ENCODE data around the gene ENPEP. TPM values are rescaled to one million over a fixed set of nuclear protein-coding genes. Genes with fewer than 3 reads are reported as not detected.

Gene ENPEP
- total and polyA plus RNA-seq, 4 donors = 4.5 to 41.5 (median 25.5) TPM

GRCh38 chr4:110610940-110611831, 135.2 kb downstream of the ENPEP start:
- Histone ChIP-seq H3K9ac (ENCODE audit: low read depth in 1 of 2, low read length in 2 of 2) (no peak overlapping the region), H3K27ac (ENCODE audit: low read depth in 1 of 2, low read length in 2 of 2) (no peak overlapping the region), H3K4me1 (ENCODE audit: control insufficient read depth in 4 of 4, insufficient read depth in 4 of 4, low read length in 3 of 4) (peaks cover 2 to 19% (median 9%) of the 10 kb centered on the region in 4 donors), H3K27me3 (ENCODE audit: control insufficient read depth in 4 of 4, insufficient read depth in 4 of 4, low read length in 3 of 4) (peaks cover 0 to 38% (median 22%) of the 10 kb centered on the region in 4 donors), H3K36me3 (ENCODE audit: control insufficient read depth in 4 of 4, insufficient read depth in 3 of 4, low read depth in 1 of 4, low read length in 3 of 4) (no peaks in the 10 kb centered on the region), H3K9me3 (ENCODE audit: control insufficient read depth in 4 of 4, low read length in 3 of 4) (no peaks in the 10 kb centered on the region), H3K4me3 (ENCODE audit: low read depth in 1 of 3, low read length in 3 of 3) (no peak overlapping the region)
- 6% methylated on average over 54 of the region's 54 CpGs for WGBS
- TF ChIP-seq RXRA (IDR thresholded peaks at IDR 0.05) (no peak), YY1 (IDR thresholded peaks at IDR 0.05) (no peak), NR2F2 (IDR thresholded peaks at IDR 0.05) (no peak)
- DNase-seq (ENCODE audit: low spot score) = no peak

- no peak for TF ChIP-seq TAF1 (conservative IDR thresholded peaks at IDR 0.05)
- TF ChIP-seq ATF3 (IDR thresholded peaks at IDR 0.05) = no peak
- TF ChIP-seq ZBTB33 (IDR thresholded peaks at IDR 0.05) = no peak
- TF ChIP-seq RXRA (IDR thresholded peaks at IDR 0.05) = no peak
- no peak for TF ChIP-seq YY1 (IDR thresholded peaks at IDR 0.05)
- TF ChIP-seq HNF4G (IDR thresholded peaks at IDR 0.05) = no peak
- no peak for TF ChIP-seq RAD21 (IDR thresholded peaks at IDR 0.05)
- TF ChIP-seq MAX (IDR thresholded peaks at IDR 0.05) = no peak
- TF ChIP-seq GABPA (IDR thresholded peaks at IDR 0.05 in 1 of 2, conservative IDR thresholded peaks at IDR 0.05 in 1 of 2) = no peak
- Histone ChIP-seq H3K27me3 (ENCODE audit: control insufficient read depth in 4 of 4, insufficient read depth in 4 of 4, low read length in 3 of 4) (peaks cover 0 to 45% (median 22%) of the 10 kb centered on the region in 4 donors), H3K36me3 (ENCODE audit: control insufficient read depth in 4 of 4, insufficient read depth in 3 of 4, low read depth in 1 of 4, low read length in 3 of 4) (no peaks in the 10 kb centered on the region), H3K9me3 (ENCODE audit: control insufficient read depth in 4 of 4, low read length in 3 of 4) (no peaks in the 10 kb centered on the region), H3K4me1 (ENCODE audit: control insufficient read depth in 4 of 4, insufficient read depth in 4 of 4, low read length in 3 of 4) (peaks cover 2 to 19% (median 9%) of the 10 kb centered on the region in 4 donors), H3K4me3 (ENCODE audit: low read depth in 1 of 3, low read length in 3 of 3) (no peak overlapping the region), H3K27ac (ENCODE audit: low read depth in 1 of 2, low read length in 2 of 2) (no peak overlapping the region), H3K9ac (ENCODE audit: low read depth in 1 of 2, low read length in 2 of 2) (no peak overlapping the region)
- WGBS = 9% methylated on average over 30 of the region's 30 CpGs
- no peak for DNase-seq (ENCODE audit: low spot score)
These were observed 136.1 kb downstream of the ENPEP start for GRCh38 chr4:110611968-110612447.

GRCh38 chr4:110612631-110613269, 136.8 kb downstream of the ENPEP start:
- H3K9me3 ChIP-seq (ENCODE audit: control insufficient read depth in 4 of 4, low read length in 3 of 4) = no peaks in the 10 kb centered on the region
- DNase-seq (ENCODE audit: low spot score) = no peak
- TF ChIP-seq SP1 (IDR thresholded peaks at IDR 0.05) = no peak
- no peak for TF ChIP-seq NR2F2 (IDR thresholded peaks at IDR 0.05)
- TF ChIP-seq EGR1 (IDR thresholded peaks at IDR 0.05; ENCODE audit: low read depth in 2 of 2) = no peak
- no peak for TF ChIP-seq JUND (IDR thresholded peaks at IDR 0.05)
- no peak for TF ChIP-seq ZBTB33 (IDR thresholded peaks at IDR 0.05)
- TF ChIP-seq YY1 (IDR thresholded peaks at IDR 0.05) = no peak
- no peak for TF ChIP-seq FOXA1 (IDR thresholded peaks at IDR 0.05)
- no peak for TF ChIP-seq CTCF (IDR thresholded peaks at IDR 0.05; ENCODE audit: low read depth, low read length, missing input control)
- TF ChIP-seq FOXA2 (IDR thresholded peaks at IDR 0.05) = no peak
- TF ChIP-seq ATF3 (IDR thresholded peaks at IDR 0.05) = no peak
- TF ChIP-seq HNF4G (IDR thresholded peaks at IDR 0.05) = no peak

More at GRCh38 chr4:110612631-110613269, 136.8 kb downstream of the ENPEP start:
- Histone ChIP-seq H3K36me3 (ENCODE audit: control insufficient read depth in 4 of 4, insufficient read depth in 3 of 4, low read depth in 1 of 4, low read length in 3 of 4) (no peaks in the 10 kb centered on the region), H3K4me1 (ENCODE audit: control insufficient read depth in 4 of 4, insufficient read depth in 4 of 4, low read length in 3 of 4) (peaks cover 2 to 19% (median 9%) of the 10 kb centered on the region in 4 donors), H3K27ac (ENCODE audit: low read depth in 1 of 2, low read length in 2 of 2) (no peak overlapping the region), H3K9ac (ENCODE audit: low read depth in 1 of 2, low read length in 2 of 2) (no peak overlapping the region), H3K27me3 (ENCODE audit: control insufficient read depth in 4 of 4, insufficient read depth in 4 of 4, low read length in 3 of 4) (peaks cover 0 to 47% (median 22%) of the 10 kb centered on the region in 4 donors), H3K4me3 (ENCODE audit: low read depth in 1 of 3, low read length in 3 of 3) (no peak overlapping the region)
- 11% methylated on average over 23 of the region's 23 CpGs for WGBS
